GM12878 (cell line): Measurements from ENCODE around the gene PDE11A. TPM values are rescaled to one million over a fixed set of nuclear protein-coding genes. Genes with fewer than 3 reads are reported as not detected.

ENCODE experiments used
- ATAC-seq: fragments of 200-7000 bp; cut with Tn5 transposase; 3 replicates; pipeline ENCODE4 v1.9.1; 2020; ENCODE audit warnings: mild to moderate bottlenecking, moderate library complexity
- BruUV-seq: library from RNA; stranded (reverse); fragments of 400-500 nt; replicated peaks from 2 replicates; lab custom pipeline; 2021; lab: Mats Ljungman, UMichigan
- CTCF ChIA-PET: fragments of 300-600 bp; sonication (Branson Sonifier 250); formaldehyde crosslinking; extraction: SDS; loops from one replicate; lab custom pipeline; 2021; ENCODE audit warnings: inconsistent platforms; lab: Yijun Ruan, JAX
- POLR2A ChIA-PET: fragments of 350-600 bp; formaldehyde crosslinking; extraction: SDS; loops from one replicate; lab custom pipeline; 2021; ENCODE audit warnings: inconsistent platforms; lab: Charles Lee
- RAD21 ChIA-PET: fragments of 300-600 bp; sonication (Branson Sonifier 250); formaldehyde crosslinking; loops from one replicate; lab custom pipeline; 2023; ENCODE audit warnings: antibody characterized with exemption; ENCODE audit not compliant: unreplicated experiment; lab: Charles Lee
- SMC1A ChIA-PET: fragments of 300-600 bp; sonication (Branson Sonifier 250); formaldehyde crosslinking; loops from one replicate; lab custom pipeline; 2023; ENCODE audit not compliant: unreplicated experiment, uncharacterized antibody; lab: Charles Lee
- DNase-seq: peaks from one replicate; pipeline ENCODE4 v3.0.0-alpha.2; 2011; ENCODE audit warnings: low read depth, low spot score
- FAIRE-seq: peaks from 3 replicates; lab custom pipeline; 2011; peaks lifted over from hg19 to GRCh38; lab: Jason Lieb, UNC
- H2AFZ ChIP-seq: 2 replicates; pipeline ENCODE4 v1.6.0; 2011; ENCODE audit warnings: low read depth, low read length, control low read depth; ENCODE audit not compliant: control insufficient read depth
- H3K27ac ChIP-seq: 2 replicates; pipeline ENCODE4 v1.5.1; 2011; ENCODE audit warnings: control low read depth; ENCODE audit not compliant: control insufficient read depth, insufficient read depth
- H3K27me3 ChIP-seq, 2 experiments: replicated peaks in 1 of 2; 2 replicates each; pipeline versions ENCODE4 v1.6.0 to v1.6.1; 2011; ENCODE audit warnings: low read length in 1 of 2; ENCODE audit not compliant: control insufficient read depth in 2 of 2, insufficient read depth in 2 of 2
- H3K36me3 ChIP-seq, 2 experiments: 2 replicates each; pipeline ENCODE4 v1.5.1; 2011; ENCODE audit warnings: low read length in 1 of 2; ENCODE audit not compliant: control insufficient read depth in 2 of 2, insufficient read depth in 2 of 2
- H3K4me1 ChIP-seq: 2 replicates; pipeline ENCODE4 v1.6.1; 2011; ENCODE audit warnings: mild to moderate bottlenecking, low read length, moderate library complexity, mixed read lengths; ENCODE audit not compliant: control insufficient read depth, insufficient read depth
- H3K4me2 ChIP-seq: 2 replicates; pipeline ENCODE4 v1.6.0; 2011; ENCODE audit warnings: control low read depth; ENCODE audit not compliant: control insufficient read depth, insufficient read depth
- H3K4me3 ChIP-seq: fragments of 200-600 bp; sonication (generic); 2 replicates; pipeline ENCODE4 v1.5.1; 2016
- H3K79me2 ChIP-seq: 2 replicates; pipeline ENCODE4 v1.6.0; 2011; ENCODE audit warnings: low read length; ENCODE audit not compliant: control insufficient read depth, insufficient read depth
- H3K9ac ChIP-seq: 2 replicates; pipeline ENCODE4 v1.8.0; 2011; ENCODE audit warnings: low read length, control low read depth, mixed read lengths; ENCODE audit not compliant: control insufficient read depth, insufficient read depth
- H3K9me3 ChIP-seq: replicated peaks from 3 replicates; pipeline ENCODE4 v1.5.1; 2011; ENCODE audit warnings: mild to moderate bottlenecking, low read length; ENCODE audit not compliant: control insufficient read depth, insufficient read depth
- H4K20me1 ChIP-seq: 2 replicates; pipeline ENCODE4 v1.6.0; 2011; ENCODE audit not compliant: control insufficient read depth, insufficient read depth
- BHLHE40 ChIP-seq, 2 experiments: fragments of 450-650 bp in 1 of 2; IDR thresholded peaks; 2 replicates each; pipeline ENCODE4 v1.6.1; 2011 to 2017; ENCODE audit warnings: low read depth in 2 of 2, borderline replicate concordance in 1 of 2, improper control_type of control experiment in 1 of 2, low read length in 1 of 2, mild to moderate bottlenecking in 1 of 2
- E2F8 ChIP-seq: fragments of 450-650 bp; IDR thresholded peaks from 2 replicates; pipeline ENCODE4 v1.6.1; 2018; ENCODE audit warnings: mild to moderate bottlenecking, low read depth, moderate library complexity; ENCODE audit not compliant: partially characterized antibody
- HCFC1 ChIP-seq: fragments of 150-350 bp; IDR thresholded peaks from 2 replicates; pipeline ENCODE4 v1.6.1; 2014; ENCODE audit warnings: low read length
- IRF3 ChIP-seq: fragments of 450-650 bp; IDR thresholded peaks from 2 replicates; pipeline ENCODE4 v1.6.1; 2014; ENCODE audit warnings: mild to moderate bottlenecking
- JUNB ChIP-seq: IDR thresholded peaks from 2 replicates; pipeline ENCODE4 v1.6.1; 2016; ENCODE audit warnings: antibody characterized with exemption, mild to moderate bottlenecking
- PAX8 ChIP-seq: fragments of 450-650 bp; IDR thresholded peaks from 2 replicates; pipeline ENCODE4 v1.6.1; 2017; ENCODE audit warnings: mild to moderate bottlenecking, moderate library complexity
- RUNX3 ChIP-seq: IDR thresholded peaks from 2 replicates; pipeline ENCODE4 v1.6.1; 2012; ENCODE audit warnings: low read length, inconsistent platforms
- WGBS: methylation state at CpG from one replicate; pipeline ENCODE4 v1.1.6; 2016; ENCODE audit warnings: low lambda C conversion rate; ENCODE audit not compliant: insufficient replicate concordance, insufficient coverage; ENCODE audit errors: missing lambda C conversion rate; 5-methylcytosine and 5-hydroxymethylcytosine counted together
- in situ Hi-C: fragments of 300-500 bp; cut with MboI; formaldehyde crosslinking; loops from 9 replicates; pipeline ENCODE4 v1.14.3; 2018; ENCODE audit warnings: mixed read lengths
- intact Hi-C: fragments of 100-400 bp; cut with micrococcal nuclease; formaldehyde crosslinking; loops from one replicate; pipeline ENCODE4 v1.14.2; 2022; ENCODE audit not compliant: unreplicated experiment
- polyA plus RNA-seq, 11 experiments: library from polyadenylated mRNA; depleted of rRNA in 4 of 11; unstranded in 6 of 11; stranded (reverse) in 5 of 11; fragments of >200 nt; fragmentation: Nextera tagmentation in 4 of 11; fragmentation: Illumina TruSeq in 1 of 11; extraction: Ambion mirVana in 4 of 11; extraction: Trizol in 1 of 11; gene quantifications; 1 replicate in 1 of 11; 2 replicates in 10 of 11; pipeline versions ENCODE4 v1.2.1 to v1.2.3, GENCODE V29; 2011 to 2016; ENCODE audit warnings: inconsistent platforms in 2 of 11, missing spikeins in 2 of 11, low read depth in 1 of 11
- total RNA-seq, 4 experiments: library from RNA; depleted of rRNA in 3 of 4; stranded (reverse); fragments of >200 nt in 3 of 4; fragmentation: Illumina TruSeq in 1 of 4; extraction: Trizol in 1 of 4; gene quantifications; 2 replicates each; pipeline versions ENCODE4 v1.2.1 to v1.2.3, GENCODE V29; 2013 to 2021
- TF ChIP-seq, protein P1 (sequence below): fragments of 450-650 bp; IDR thresholded peaks from 2 replicates; pipeline ENCODE4 v1.6.1; 2018; ENCODE audit warnings: borderline replicate concordance, mild to moderate bottlenecking; ENCODE audit not compliant: partially characterized antibody
- TF ChIP-seq, protein P2 (sequence below): fragments of 450-650 bp; conservative IDR thresholded peaks from 2 replicates; pipeline ENCODE4 v1.6.1; 2017; ENCODE audit warnings: mild to moderate bottlenecking, moderate library complexity
- TF ChIP-seq, protein P3 (sequence below): fragments of 450-650 bp; IDR thresholded peaks from 2 replicates; pipeline ENCODE4 v1.6.1; 2017; ENCODE audit warnings: mild to moderate bottlenecking, low read depth, inconsistent platforms; ENCODE audit not compliant: poor library complexity, severe bottlenecking
- TF ChIP-seq, protein P4 (sequence below): IDR thresholded peaks from 2 replicates; pipeline ENCODE4 v1.6.1; 2011; ENCODE audit warnings: borderline replicate concordance, low read depth, mild to moderate bottlenecking, moderate library complexity, low read length; ENCODE audit not compliant: insufficient read depth, poor library complexity, severe bottlenecking

The PDE11A gene
- total and polyA plus RNA-seq, 10 of the 15 experiments (the other 5 are each of a cell fraction or from before 2014, with no cell fraction given): 0.01 to 0.17 (median 0.06) TPM; not detected in 5

GRCh38 chr2:177857538-177857937 lies 215.0 kb downstream of the PDE11A start:
- no peak for TF ChIP-seq PAX8
- TF ChIP-seq HCFC1: no peak
- no peak for TF ChIP-seq JUNB
- TF ChIP-seq, protein P1, sequence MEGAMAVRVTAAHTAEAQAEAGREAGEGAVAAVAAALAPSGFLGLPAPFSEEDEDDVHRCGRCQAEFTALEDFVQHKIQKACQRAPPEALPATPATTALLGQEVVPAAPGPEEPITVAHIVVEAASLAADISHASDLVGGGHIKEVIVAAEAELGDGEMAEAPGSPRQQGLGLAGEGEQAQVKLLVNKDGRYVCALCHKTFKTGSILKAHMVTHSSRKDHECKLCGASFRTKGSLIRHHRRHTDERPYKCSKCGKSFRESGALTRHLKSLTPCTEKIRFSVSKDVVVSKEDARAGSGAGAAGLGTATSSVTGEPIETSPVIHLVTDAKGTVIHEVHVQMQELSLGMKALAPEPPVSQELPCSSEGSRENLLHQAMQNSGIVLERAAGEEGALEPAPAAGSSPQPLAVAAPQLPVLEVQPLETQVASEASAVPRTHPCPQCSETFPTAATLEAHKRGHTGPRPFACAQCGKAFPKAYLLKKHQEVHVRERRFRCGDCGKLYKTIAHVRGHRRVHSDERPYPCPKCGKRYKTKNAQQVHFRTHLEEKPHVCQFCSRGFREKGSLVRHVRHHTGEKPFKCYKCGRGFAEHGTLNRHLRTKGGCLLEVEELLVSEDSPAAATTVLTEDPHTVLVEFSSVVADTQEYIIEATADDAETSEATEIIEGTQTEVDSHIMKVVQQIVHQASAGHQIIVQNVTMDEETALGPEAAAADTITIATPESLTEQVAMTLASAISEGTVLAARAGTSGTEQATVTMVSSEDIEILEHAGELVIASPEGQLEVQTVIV: no peak
- TF ChIP-seq BHLHE40 (IDR thresholded peaks at IDR 0.05; ENCODE audit: borderline replicate concordance in 1 of 2, low read depth in 2 of 2, low read length in 1 of 2): no peak
- TF ChIP-seq RUNX3: no peak
- TF ChIP-seq, protein P2, sequence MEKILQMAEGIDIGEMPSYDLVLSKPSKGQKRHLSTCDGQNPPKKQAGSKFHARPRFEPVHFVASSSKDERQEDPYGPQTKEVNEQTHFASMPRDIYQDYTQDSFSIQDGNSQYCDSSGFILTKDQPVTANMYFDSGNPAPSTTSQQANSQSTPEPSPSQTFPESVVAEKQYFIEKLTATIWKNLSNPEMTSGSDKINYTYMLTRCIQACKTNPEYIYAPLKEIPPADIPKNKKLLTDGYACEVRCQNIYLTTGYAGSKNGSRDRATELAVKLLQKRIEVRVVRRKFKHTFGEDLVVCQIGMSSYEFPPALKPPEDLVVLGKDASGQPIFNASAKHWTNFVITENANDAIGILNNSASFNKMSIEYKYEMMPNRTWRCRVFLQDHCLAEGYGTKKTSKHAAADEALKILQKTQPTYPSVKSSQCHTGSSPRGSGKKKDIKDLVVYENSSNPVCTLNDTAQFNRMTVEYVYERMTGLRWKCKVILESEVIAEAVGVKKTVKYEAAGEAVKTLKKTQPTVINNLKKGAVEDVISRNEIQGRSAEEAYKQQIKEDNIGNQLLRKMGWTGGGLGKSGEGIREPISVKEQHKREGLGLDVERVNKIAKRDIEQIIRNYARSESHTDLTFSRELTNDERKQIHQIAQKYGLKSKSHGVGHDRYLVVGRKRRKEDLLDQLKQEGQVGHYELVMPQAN: no peak
- TF ChIP-seq E2F8: no peak
- TF ChIP-seq IRF3: no peak
- TF ChIP-seq, protein P3, sequence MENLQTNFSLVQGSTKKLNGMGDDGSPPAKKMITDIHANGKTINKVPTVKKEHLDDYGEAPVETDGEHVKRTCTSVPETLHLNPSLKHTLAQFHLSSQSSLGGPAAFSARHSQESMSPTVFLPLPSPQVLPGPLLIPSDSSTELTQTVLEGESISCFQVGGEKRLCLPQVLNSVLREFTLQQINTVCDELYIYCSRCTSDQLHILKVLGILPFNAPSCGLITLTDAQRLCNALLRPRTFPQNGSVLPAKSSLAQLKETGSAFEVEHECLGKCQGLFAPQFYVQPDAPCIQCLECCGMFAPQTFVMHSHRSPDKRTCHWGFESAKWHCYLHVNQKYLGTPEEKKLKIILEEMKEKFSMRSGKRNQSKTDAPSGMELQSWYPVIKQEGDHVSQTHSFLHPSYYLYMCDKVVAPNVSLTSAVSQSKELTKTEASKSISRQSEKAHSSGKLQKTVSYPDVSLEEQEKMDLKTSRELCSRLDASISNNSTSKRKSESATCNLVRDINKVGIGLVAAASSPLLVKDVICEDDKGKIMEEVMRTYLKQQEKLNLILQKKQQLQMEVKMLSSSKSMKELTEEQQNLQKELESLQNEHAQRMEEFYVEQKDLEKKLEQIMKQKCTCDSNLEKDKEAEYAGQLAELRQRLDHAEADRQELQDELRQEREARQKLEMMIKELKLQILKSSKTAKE: no peak
- TF ChIP-seq, protein P4, sequence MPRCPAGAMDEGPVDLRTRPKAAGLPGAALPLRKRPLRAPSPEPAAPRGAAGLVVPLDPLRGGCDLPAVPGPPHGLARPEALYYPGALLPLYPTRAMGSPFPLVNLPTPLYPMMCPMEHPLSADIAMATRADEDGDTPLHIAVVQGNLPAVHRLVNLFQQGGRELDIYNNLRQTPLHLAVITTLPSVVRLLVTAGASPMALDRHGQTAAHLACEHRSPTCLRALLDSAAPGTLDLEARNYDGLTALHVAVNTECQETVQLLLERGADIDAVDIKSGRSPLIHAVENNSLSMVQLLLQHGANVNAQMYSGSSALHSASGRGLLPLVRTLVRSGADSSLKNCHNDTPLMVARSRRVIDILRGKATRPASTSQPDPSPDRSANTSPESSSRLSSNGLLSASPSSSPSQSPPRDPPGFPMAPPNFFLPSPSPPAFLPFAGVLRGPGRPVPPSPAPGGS: no peak
- DNase-seq (no peak), ATAC-seq (no peak), FAIRE-seq (no peak)
- Histone ChIP-seq H3K9me3 (no peaks in the 10 kb centered on the region), H3K27me3 (no peaks in the 10 kb centered on the region), H3K79me2 (no peaks in the 10 kb centered on the region), H3K4me1 (no peaks in the 10 kb centered on the region), H3K4me3 (no peak overlapping the region), H3K9ac (no peak overlapping the region), H3K27ac (no peak overlapping the region), H3K36me3 (no peaks in the 10 kb centered on the region), H4K20me1 (no peaks in the 10 kb centered on the region), H3K4me2 (no peak overlapping the region), H2AFZ (no peak overlapping the region)
- ChIA-PET POLR2A (no interaction called here), SMC1A (interaction anchor here (0.5 kb wide), 1 partner anchor 9 kb away, joined by 3 read pairs; no protein-coding TSS in a partner anchor), CTCF (interaction anchor here (1.2 kb wide), 1 partner anchor 9 kb away, joined by 3 read pairs; no protein-coding TSS in a partner anchor), RAD21 (no interaction called here)
- in situ Hi-C loops (no loop called here), intact Hi-C loops (no loop called here)
- BruUV-seq: no TSS peak
- WGBS: 0% methylated on average over 1 of the region's 1 CpG
